HCT116 (cell line): ENCODE results near the gene SSR2.

Experiments used
- CTCF ChIP-seq, 3 experiments: fragments of 200-600 bp in 1 of 3; sonication (generic) in 1 of 3; IDR thresholded peaks in 2 of 3; conservative IDR thresholded peaks in 1 of 3; 2 replicates each; pipeline ENCODE4 v1.5.1; 2012 to 2017; ENCODE audit warnings: low read depth in 2 of 3, low read length in 2 of 3, antibody characterized with exemption in 1 of 3, borderline replicate concordance in 1 of 3, control low read depth in 1 of 3, mild to moderate bottlenecking in 1 of 3, mixed read lengths in 1 of 3, mixed run types in 1 of 3, moderate library complexity in 1 of 3; ENCODE audit not compliant: insufficient read depth in 1 of 3
- ELF1 ChIP-seq: IDR thresholded peaks from 2 replicates; pipeline ENCODE4 v1.6.1; 2012; ENCODE audit warnings: low read depth, borderline replicate concordance
- POLR2AphosphoS5 ChIP-seq: IDR thresholded peaks from 2 replicates; pipeline ENCODE4 v1.6.1; 2011; ENCODE audit warnings: mild to moderate bottlenecking, low read depth, low read length, moderate library complexity
- RAD21 ChIP-seq: IDR thresholded peaks from 2 replicates; pipeline ENCODE4 v1.6.1; 2012; ENCODE audit warnings: low read depth, mild to moderate bottlenecking
- SIN3A ChIP-seq: IDR thresholded peaks from 2 replicates; pipeline ENCODE4 v1.6.1; 2012; ENCODE audit warnings: low read depth
- TCF7L2 ChIP-seq: IDR thresholded peaks from 2 replicates; pipeline ENCODE4 v1.7.0; 2011; ENCODE audit warnings: borderline replicate concordance, inconsistent platforms; ENCODE audit not compliant: insufficient read depth, insufficient read length; ENCODE audit errors: extremely low read depth

- TF ChIP-seq TCF7L2 (no peak), CTCF (IDR thresholded peaks at IDR 0.05 in 2 of 3, conservative IDR thresholded peaks at IDR 0.05 in 1 of 3; ENCODE audit: borderline replicate concordance in 1 of 3, insufficient read depth in 1 of 3, low read depth in 2 of 3, low read length in 2 of 3) (no peak), SIN3A (no peak), ELF1 (no peak), RAD21 (no peak), POLR2AphosphoS5 (no peak)
Measured at GRCh38 chr1:155976913-155977689, 43.6 kb downstream of the SSR2 start.
